ENCODE measurements around the gene FIBCD1.

The FIBCD1 gene

GRCh38 chr9:130895038-130895437 is 44.0 kb downstream of the FIBCD1 start:
- peak overlapping the region in 6 of 11 experiments; percentile 4 to 74 (median 54); a peak in 5 of 22 replicates for H3K9ac ChIP-seq
- no peaks in the 10 kb centered on the region for H3K9me3 ChIP-seq (replicated peaks in 1 of 11)
- H3K36me3 ChIP-seq: peaks cover 5 to 10% (median 8%) of the 10 kb centered on the region in 11 experiments; a peak in 21 of 22 replicates
- no peak overlapping the region for H3K4me3 ChIP-seq
- no peaks in the 10 kb centered on the region; a peak in 1 of 22 replicates for H3K27me3 ChIP-seq
- H3K27ac ChIP-seq: no peak overlapping the region
- peak overlapping the region in 10 of 11 experiments; percentile 83 to 96 (median 91); a peak in 18 of 22 replicates for H3K4me2 ChIP-seq
- TF ChIP-seq Cebpa-rat (IDR thresholded peaks at IDR 0.05): no peak
- H3K4me1 ChIP-seq: peaks cover 39 to 72% (median 59%) of the 10 kb centered on the region in 10 experiments
- peaks cover 0 to 57% (median 35%) of the 10 kb centered on the region in 11 experiments; a peak in 18 of 22 replicates for H4K20me1 ChIP-seq

- Histone ChIP-seq H3K27ac (0 out of 22 replicates have a peak overlapping the region, but pooled peaks of 1 of the 11 experiments have one; percentile 13), H3K9me3 (replicated peaks in 1 of 11) (no peaks in the 10 kb centered on the region)
Observed at GRCh38 chr9:130894546-130894945, 44.5 kb downstream of the FIBCD1 start.

GRCh38 chr9:130893341-130894101 is 45.5 kb downstream of the FIBCD1 start:
- no peak for TF ChIP-seq Cebpa-rat (IDR thresholded peaks at IDR 0.05)
- peak overlapping the region; percentile 83 to 96 (median 90) for H3K4me2 ChIP-seq

More at GRCh38 chr9:130894546-130894945, 44.5 kb downstream of the FIBCD1 start:
- Histone ChIP-seq H3K27me3 (no peaks in the 10 kb centered on the region), H3K9ac (peak overlapping the region in 6 of 11 experiments; percentile 8 to 74 (median 58); a peak in 7 of 22 replicates), H3K4me1 (peaks cover 39 to 72% (median 61%) of the 10 kb centered on the region in 10 experiments), H4K20me1 (peaks cover 0 to 62% (median 37%) of the 10 kb centered on the region in 11 experiments; a peak in 17 of 22 replicates), H3K4me2 (peak overlapping the region; percentile 83 to 96 (median 90)), H3K36me3 (peaks cover 9 to 15% (median 13%) of the 10 kb centered on the region in 11 experiments; a peak in 21 of 22 replicates), H3K4me3 (no peak overlapping the region)
- TF ChIP-seq Cebpa-rat (IDR thresholded peaks at IDR 0.05): no peak

GRCh38 chr9:130892477-130893304 is 46.4 kb downstream of the FIBCD1 start:
- H4K20me1 ChIP-seq: peaks cover 0 to 80% (median 52%) of the 10 kb centered on the region in 11 experiments; a peak in 17 of 22 replicates

More at GRCh38 chr9:130893341-130894101, 45.5 kb downstream of the FIBCD1 start:
- no peaks in the 10 kb centered on the region for H3K9me3 ChIP-seq (replicated peaks in 1 of 11)
- H3K4me3 ChIP-seq: peak overlapping the region; percentile 18 to 64 (median 43); a peak in 19 of 20 replicates
- peaks cover 0 to 72% (median 44%) of the 10 kb centered on the region in 11 experiments; a peak in 17 of 22 replicates for H4K20me1 ChIP-seq
- H3K36me3 ChIP-seq: peaks cover 13 to 25% (median 22%) of the 10 kb centered on the region in 11 experiments
- peak overlapping the region; percentile 41 to 74 (median 69); a peak in 21 of 22 replicates for H3K9ac ChIP-seq
- no peaks in the 10 kb centered on the region for H3K27me3 ChIP-seq
- H3K27ac ChIP-seq: peak overlapping the region; percentile 55 to 80 (median 69)
- H3K4me1 ChIP-seq: peaks cover 39 to 72% (median 61%) of the 10 kb centered on the region in 10 experiments

GRCh38 chr9:130891688-130892476 is 47.2 kb downstream of the FIBCD1 start:
- TF ChIP-seq Cebpa-rat (IDR thresholded peaks at IDR 0.05): no peak
- Histone ChIP-seq H3K36me3 (peaks cover 29 to 41% (median 39%) of the 10 kb centered on the region in 11 experiments), H3K4me3 (peak overlapping the region in 7 of 10 experiments; percentile 16 to 53 (median 35); a peak in 7 of 20 replicates), H3K27ac (peak overlapping the region in 3 of 11 experiments; percentile 66 to 73 (median 67); a peak in 7 of 22 replicates), H3K27me3 (no peaks in the 10 kb centered on the region), H3K4me1 (peaks cover 39 to 65% (median 61%) of the 10 kb centered on the region in 10 experiments), H3K4me2 (peak overlapping the region; percentile 83 to 96 (median 90)), H4K20me1 (peaks cover 0 to 88% (median 60%) of the 10 kb centered on the region in 11 experiments; a peak in 18 of 22 replicates), H3K9ac (peak overlapping the region in 8 of 11 experiments; percentile 51 to 74 (median 68); a peak in 15 of 22 replicates), H3K9me3 (replicated peaks in 1 of 11) (no peaks in the 10 kb centered on the region)

More at GRCh38 chr9:130892477-130893304, 46.4 kb downstream of the FIBCD1 start:
- peak in 2 of 11 experiments; percentile 3 to 88; a peak in 2 of 22 replicates for TF ChIP-seq Cebpa-rat (IDR thresholded peaks at IDR 0.05)
- Histone ChIP-seq H3K4me3 (peak overlapping the region; percentile 18 to 64 (median 43); a peak in 19 of 20 replicates), H3K4me1 (peaks cover 39 to 65% (median 61%) of the 10 kb centered on the region in 10 experiments), H3K36me3 (peaks cover 21 to 33% (median 31%) of the 10 kb centered on the region in 11 experiments), H3K9me3 (replicated peaks in 1 of 11) (no peaks in the 10 kb centered on the region), H3K4me2 (peak overlapping the region; percentile 83 to 96 (median 90)), H3K27me3 (no peaks in the 10 kb centered on the region), H3K9ac (peak overlapping the region; percentile 41 to 74 (median 69); a peak in 21 of 22 replicates), H3K27ac (peak overlapping the region; percentile 55 to 80 (median 69))

- Histone ChIP-seq H3K36me3 (peaks cover 37 to 49% (median 47%) of the 10 kb centered on the region in 11 experiments), H3K4me1 (peaks cover 39 to 62% (median 60%) of the 10 kb centered on the region in 10 experiments), H3K9me3 (replicated peaks in 1 of 11) (no peaks in the 10 kb centered on the region), H3K27me3 (no peaks in the 10 kb centered on the region), H4K20me1 (peaks cover 0 to 96% (median 68%) of the 10 kb centered on the region in 11 experiments; a peak in 19 of 22 replicates), H3K27ac (no peak overlapping the region), H3K4me3 (no peak overlapping the region), H3K4me2 (peak overlapping the region; percentile 83 to 96 (median 90); a peak in 20 of 22 replicates), H3K9ac (peak overlapping the region in 6 of 11 experiments; percentile 9 to 73 (median 29); a peak in 8 of 22 replicates)
- TF ChIP-seq Cebpa-rat (IDR thresholded peaks at IDR 0.05): no peak
Observed at GRCh38 chr9:130890870-130891687, 48.0 kb downstream of the FIBCD1 start.

GRCh38 chr9:130890124-130890523 is 48.9 kb downstream of the FIBCD1 start:
- H3K4me1 ChIP-seq: peaks cover 39 to 53% (median 52%) of the 10 kb centered on the region in 10 experiments
- no peak overlapping the region for H3K27ac ChIP-seq
- no peaks in the 10 kb centered on the region for H3K9me3 ChIP-seq (replicated peaks in 1 of 11)
- H3K36me3 ChIP-seq: peaks cover 47 to 59% (median 56%) of the 10 kb centered on the region in 11 experiments
- no peak overlapping the region for H3K4me3 ChIP-seq
- H4K20me1 ChIP-seq: peaks cover 0 to 100% (median 70%) of the 10 kb centered on the region in 11 experiments; a peak in 20 of 22 replicates
- TF ChIP-seq Cebpa-rat (IDR thresholded peaks at IDR 0.05): no peak
- H3K9ac ChIP-seq: peak overlapping the region in 2 of 11 experiments; percentile 9; a peak in 2 of 22 replicates
- H3K4me2 ChIP-seq: peak overlapping the region in 2 of 11 experiments; percentile 11 to 94; a peak in 1 of 22 replicates
- no peaks in the 10 kb centered on the region for H3K27me3 ChIP-seq
